K562 (cell line): ENCODE results near the gene CDS2. TPM values are rescaled to one million over a fixed set of nuclear protein-coding genes. Genes with fewer than 3 reads are reported as not detected.

ENCODE experiments used
- C11orf30 ChIP-seq: fragments of 450-650 bp; IDR thresholded peaks from 2 replicates; pipeline ENCODE4 v1.6.1; 2016; ENCODE audit warnings: low read depth, mild to moderate bottlenecking
- CBX8 ChIP-seq: fragments of 200-600 bp; sonication (generic); IDR thresholded peaks from 2 replicates; pipeline ENCODE4 v1.6.1; 2012; ENCODE audit warnings: borderline replicate concordance, mixed run types, low read depth, mild to moderate bottlenecking, moderate library complexity, mixed read lengths, low read length, control low read depth, inconsistent platforms; ENCODE audit not compliant: poor library complexity, severe bottlenecking; ENCODE audit errors: extremely low read depth
- KAT7 ChIP-seq: sonication (generic); formaldehyde crosslinking; IDR thresholded peaks from 2 replicates; pipeline ENCODE4 v1.8.0; 2022; ENCODE audit warnings: missing genetic modification reagents, mild to moderate bottlenecking, borderline replicate concordance
- KHSRP ChIP-seq: fragments of 450-650 bp; IDR thresholded peaks from 2 replicates; pipeline ENCODE4 v1.6.1; 2017
- MAFK ChIP-seq: IDR thresholded peaks from 2 replicates; pipeline ENCODE4 v1.6.1; 2011; ENCODE audit warnings: low read length, improper control_type of control experiment
- NFIC ChIP-seq: fragments of 450-650 bp; IDR thresholded peaks from 2 replicates; pipeline ENCODE4 v1.6.1; 2017; ENCODE audit warnings: mild to moderate bottlenecking, inconsistent platforms
- POLR3A ChIP-seq: IDR thresholded peaks from 2 replicates; pipeline ENCODE4 v1.6.1; 2011; ENCODE audit warnings: borderline replicate concordance, mild to moderate bottlenecking, moderate library complexity; ENCODE audit not compliant: insufficient read length, insufficient read depth; ENCODE audit errors: extremely low read depth
- PRMT5 ChIP-seq: sonication (generic); formaldehyde crosslinking; IDR thresholded peaks from 2 replicates; pipeline ENCODE4 v1.5.0; 2020; ENCODE audit warnings: missing genetic modification reagents
- SRSF1 ChIP-seq: fragments of 200-400 bp; formaldehyde crosslinking; IDR thresholded peaks from 2 replicates; pipeline ENCODE4 v1.6.1; 2017; ENCODE audit warnings: mild to moderate bottlenecking, low read depth, low read length, moderate library complexity
- TAF1 ChIP-seq: IDR thresholded peaks from 2 replicates; pipeline ENCODE4 v1.6.1; 2011; ENCODE audit warnings: mild to moderate bottlenecking, low read length, moderate library complexity; ENCODE audit not compliant: insufficient read depth, control insufficient read depth, severe bottlenecking; ENCODE audit errors: extremely low read depth
- ZNF184 ChIP-seq: sonication (generic); formaldehyde crosslinking; IDR thresholded peaks from 2 replicates; pipeline ENCODE4 v1.5.0; 2020; ENCODE audit warnings: missing genetic modification reagents
- ZNF311 ChIP-seq: fragments of 250-450 bp; sonication (Bioruptor Pico); IDR thresholded peaks from 2 replicates; pipeline ENCODE4 v1.4.0; 2020; ENCODE audit warnings: mild to moderate bottlenecking, moderate library complexity
- ZZZ3 ChIP-seq: fragments of 450-650 bp; IDR thresholded peaks from 2 replicates; pipeline ENCODE4 v1.6.1; 2016; ENCODE audit warnings: antibody characterized with exemption, mild to moderate bottlenecking, moderate library complexity
- polyA plus RNA-seq, 8 experiments: library from polyadenylated mRNA; depleted of rRNA in 4 of 8; stranded (reverse) in 5 of 8; unstranded in 3 of 8; fragments of >200 nt; fragmentation: Nextera tagmentation in 2 of 8; fragmentation: Illumina TruSeq in 1 of 8; extraction: Ambion mirVana in 2 of 8; extraction: Trizol in 1 of 8; gene quantifications; 2 replicates each; pipeline versions ENCODE4 v1.2.1 to v1.2.3, GENCODE V29; 2011 to 2014; ENCODE audit warnings: inconsistent platforms in 1 of 8, missing spikeins in 1 of 8
- total RNA-seq, 7 experiments: library from RNA; depleted of rRNA in 6 of 7; stranded (reverse); fragments of >200 nt in 6 of 7; fragmentation: Illumina TruSeq in 2 of 7; extraction: Trizol in 2 of 7; gene quantifications; 2 replicates each; pipeline versions ENCODE4 v1.2.1 to v1.2.3, GENCODE V29; 2011 to 2021; ENCODE audit warnings: low replicate concordance in 1 of 7
- TF ChIP-seq, protein P1 (sequence below): IDR thresholded peaks from 3 replicates; pipeline ENCODE4 v1.6.1; 2011; ENCODE audit warnings: borderline replicate concordance, mild to moderate bottlenecking, moderate library complexity; ENCODE audit not compliant: insufficient read length; ENCODE audit errors: extremely low read depth
- TF ChIP-seq, protein P2 (sequence below): fragments of 250-450 bp; sonication (Bioruptor Pico); IDR thresholded peaks from 2 replicates; pipeline ENCODE4 v1.5.0; 2021
- TF ChIP-seq, protein P3 (sequence below): fragments of 450-650 bp; formaldehyde crosslinking; IDR thresholded peaks from 2 replicates; pipeline ENCODE4 v1.4.0; 2020; ENCODE audit warnings: mild to moderate bottlenecking, moderate library complexity
- TF ChIP-seq, protein P4 (sequence below): sonication (generic); IDR thresholded peaks from 2 replicates; pipeline ENCODE4 v1.6.1; 2016
- TF ChIP-seq, protein P5 (sequence below): fragments of 250-450 bp; sonication (Bioruptor Pico); IDR thresholded peaks from 2 replicates; pipeline ENCODE4 v1.5.0; 2022; ENCODE audit warnings: mild to moderate bottlenecking
- TF ChIP-seq, protein P6 (sequence below): fragments of 450-650 bp; conservative IDR thresholded peaks from 2 replicates; pipeline ENCODE4 v1.6.1; 2016; ENCODE audit warnings: missing genetic modification characterization, low read depth, mild to moderate bottlenecking, control low read depth, missing compliant biosample characterization

The CDS2 gene
- total and polyA plus RNA-seq, 9 of the 15 experiments (the other 6 are each of a cell fraction or from before 2014, with no cell fraction given) = 6.4 to 46.4 (median 12.2) TPM

DNA sequence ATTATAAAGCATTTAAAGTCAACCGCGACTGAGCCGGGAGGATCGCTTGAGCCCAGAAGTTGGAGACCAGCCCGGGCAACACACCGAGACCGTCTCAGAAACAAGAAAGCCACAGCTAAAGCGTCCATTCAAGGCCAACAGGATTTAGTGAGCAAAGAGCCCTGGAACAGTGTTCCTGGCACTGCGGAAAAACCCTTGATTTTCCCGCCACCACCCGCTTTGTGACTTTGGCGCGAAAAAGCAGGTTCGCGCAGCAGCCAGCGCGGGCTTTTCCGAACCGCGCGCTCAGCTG lies 7.7 kb upstream of the CDS2 start (continued):
- TF ChIP-seq, protein P1, sequence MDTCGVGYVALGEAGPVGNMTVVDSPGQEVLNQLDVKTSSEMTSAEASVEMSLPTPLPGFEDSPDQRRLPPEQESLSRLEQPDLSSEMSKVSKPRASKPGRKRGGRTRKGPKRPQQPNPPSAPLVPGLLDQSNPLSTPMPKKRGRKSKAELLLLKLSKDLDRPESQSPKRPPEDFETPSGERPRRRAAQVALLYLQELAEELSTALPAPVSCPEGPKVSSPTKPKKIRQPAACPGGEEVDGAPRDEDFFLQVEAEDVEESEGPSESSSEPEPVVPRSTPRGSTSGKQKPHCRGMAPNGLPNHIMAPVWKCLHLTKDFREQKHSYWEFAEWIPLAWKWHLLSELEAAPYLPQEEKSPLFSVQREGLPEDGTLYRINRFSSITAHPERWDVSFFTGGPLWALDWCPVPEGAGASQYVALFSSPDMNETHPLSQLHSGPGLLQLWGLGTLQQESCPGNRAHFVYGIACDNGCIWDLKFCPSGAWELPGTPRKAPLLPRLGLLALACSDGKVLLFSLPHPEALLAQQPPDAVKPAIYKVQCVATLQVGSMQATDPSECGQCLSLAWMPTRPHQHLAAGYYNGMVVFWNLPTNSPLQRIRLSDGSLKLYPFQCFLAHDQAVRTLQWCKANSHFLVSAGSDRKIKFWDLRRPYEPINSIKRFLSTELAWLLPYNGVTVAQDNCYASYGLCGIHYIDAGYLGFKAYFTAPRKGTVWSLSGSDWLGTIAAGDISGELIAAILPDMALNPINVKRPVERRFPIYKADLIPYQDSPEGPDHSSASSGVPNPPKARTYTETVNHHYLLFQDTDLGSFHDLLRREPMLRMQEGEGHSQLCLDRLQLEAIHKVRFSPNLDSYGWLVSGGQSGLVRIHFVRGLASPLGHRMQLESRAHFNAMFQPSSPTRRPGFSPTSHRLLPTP = no peak
- TF ChIP-seq TAF1 (no peak), SRSF1 (no peak), POLR3A (no peak), ZZZ3 (peak; percentile 66; the same call in 1 of the 2 replicates), PRMT5 (peak; percentile 87; the same call in 1 of the 2 replicates), C11orf30 (no peak), NFIC (no peak), MAFK (no peak), KAT7 (CRISPR knock-in tag) (no peak; the same call in 1 of the 2 replicates), ZNF311 (CRISPR knock-in tag) (no peak), ZNF184 (no peak), CBX8 (no peak), KHSRP (no peak)
- TF ChIP-seq, protein P2, sequence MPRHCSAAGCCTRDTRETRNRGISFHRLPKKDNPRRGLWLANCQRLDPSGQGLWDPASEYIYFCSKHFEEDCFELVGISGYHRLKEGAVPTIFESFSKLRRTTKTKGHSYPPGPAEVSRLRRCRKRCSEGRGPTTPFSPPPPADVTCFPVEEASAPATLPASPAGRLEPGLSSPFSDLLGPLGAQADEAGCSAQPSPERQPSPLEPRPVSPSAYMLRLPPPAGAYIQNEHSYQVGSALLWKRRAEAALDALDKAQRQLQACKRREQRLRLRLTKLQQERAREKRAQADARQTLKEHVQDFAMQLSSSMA = no peak
- TF ChIP-seq, protein P3, sequence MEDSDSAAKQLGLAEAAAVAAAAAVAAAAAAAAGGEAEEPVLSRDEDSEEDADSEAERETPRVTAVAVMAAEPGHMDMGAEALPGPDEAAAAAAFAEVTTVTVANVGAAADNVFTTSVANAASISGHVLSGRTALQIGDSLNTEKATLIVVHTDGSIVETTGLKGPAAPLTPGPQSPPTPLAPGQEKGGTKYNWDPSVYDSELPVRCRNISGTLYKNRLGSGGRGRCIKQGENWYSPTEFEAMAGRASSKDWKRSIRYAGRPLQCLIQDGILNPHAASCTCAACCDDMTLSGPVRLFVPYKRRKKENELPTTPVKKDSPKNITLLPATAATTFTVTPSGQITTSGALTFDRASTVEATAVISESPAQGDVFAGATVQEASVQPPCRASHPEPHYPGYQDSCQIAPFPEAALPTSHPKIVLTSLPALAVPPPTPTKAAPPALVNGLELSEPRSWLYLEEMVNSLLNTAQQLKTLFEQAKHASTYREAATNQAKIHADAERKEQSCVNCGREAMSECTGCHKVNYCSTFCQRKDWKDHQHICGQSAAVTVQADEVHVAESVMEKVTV = no peak
- TF ChIP-seq, protein P4, sequence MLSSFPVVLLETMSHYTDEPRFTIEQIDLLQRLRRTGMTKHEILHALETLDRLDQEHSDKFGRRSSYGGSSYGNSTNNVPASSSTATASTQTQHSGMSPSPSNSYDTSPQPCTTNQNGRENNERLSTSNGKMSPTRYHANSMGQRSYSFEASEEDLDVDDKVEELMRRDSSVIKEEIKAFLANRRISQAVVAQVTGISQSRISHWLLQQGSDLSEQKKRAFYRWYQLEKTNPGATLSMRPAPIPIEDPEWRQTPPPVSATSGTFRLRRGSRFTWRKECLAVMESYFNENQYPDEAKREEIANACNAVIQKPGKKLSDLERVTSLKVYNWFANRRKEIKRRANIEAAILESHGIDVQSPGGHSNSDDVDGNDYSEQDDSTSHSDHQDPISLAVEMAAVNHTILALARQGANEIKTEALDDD = no peak
- TF ChIP-seq, protein P5, sequence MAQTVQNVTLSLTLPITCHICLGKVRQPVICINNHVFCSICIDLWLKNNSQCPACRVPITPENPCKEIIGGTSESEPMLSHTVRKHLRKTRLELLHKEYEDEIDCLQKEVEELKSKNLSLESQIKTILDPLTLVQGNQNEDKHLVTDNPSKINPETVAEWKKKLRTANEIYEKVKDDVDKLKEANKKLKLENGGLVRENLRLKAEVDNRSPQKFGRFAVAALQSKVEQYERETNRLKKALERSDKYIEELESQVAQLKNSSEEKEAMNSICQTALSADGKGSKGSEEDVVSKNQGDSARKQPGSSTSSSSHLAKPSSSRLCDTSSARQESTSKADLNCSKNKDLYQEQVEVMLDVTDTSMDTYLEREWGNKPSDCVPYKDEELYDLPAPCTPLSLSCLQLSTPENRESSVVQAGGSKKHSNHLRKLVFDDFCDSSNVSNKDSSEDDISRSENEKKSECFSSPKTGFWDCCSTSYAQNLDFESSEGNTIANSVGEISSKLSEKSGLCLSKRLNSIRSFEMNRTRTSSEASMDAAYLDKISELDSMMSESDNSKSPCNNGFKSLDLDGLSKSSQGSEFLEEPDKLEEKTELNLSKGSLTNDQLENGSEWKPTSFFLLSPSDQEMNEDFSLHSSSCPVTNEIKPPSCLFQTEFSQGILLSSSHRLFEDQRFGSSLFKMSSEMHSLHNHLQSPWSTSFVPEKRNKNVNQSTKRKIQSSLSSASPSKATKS (CRISPR knock-in tag) = no peak
- TF ChIP-seq, protein P6, sequence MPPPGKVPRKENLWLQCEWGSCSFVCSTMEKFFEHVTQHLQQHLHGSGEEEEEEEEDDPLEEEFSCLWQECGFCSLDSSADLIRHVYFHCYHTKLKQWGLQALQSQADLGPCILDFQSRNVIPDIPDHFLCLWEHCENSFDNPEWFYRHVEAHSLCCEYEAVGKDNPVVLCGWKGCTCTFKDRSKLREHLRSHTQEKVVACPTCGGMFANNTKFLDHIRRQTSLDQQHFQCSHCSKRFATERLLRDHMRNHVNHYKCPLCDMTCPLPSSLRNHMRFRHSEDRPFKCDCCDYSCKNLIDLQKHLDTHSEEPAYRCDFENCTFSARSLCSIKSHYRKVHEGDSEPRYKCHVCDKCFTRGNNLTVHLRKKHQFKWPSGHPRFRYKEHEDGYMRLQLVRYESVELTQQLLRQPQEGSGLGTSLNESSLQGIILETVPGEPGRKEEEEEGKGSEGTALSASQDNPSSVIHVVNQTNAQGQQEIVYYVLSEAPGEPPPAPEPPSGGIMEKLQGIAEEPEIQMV (tag) = no peak
